HL-60 (cell line): ENCODE results near the gene KRTAP12-2.

Experiments
- POLR2AphosphoS5 ChIP-seq: IDR thresholded peaks from 2 replicates; pipeline ENCODE4 v1.6.1; 2012; ENCODE audit warnings: low read depth
- SPI1 ChIP-seq: IDR thresholded peaks from 2 replicates; pipeline ENCODE4 v1.6.1; 2012; ENCODE audit warnings: low read depth, mild to moderate bottlenecking, borderline replicate concordance
- TF ChIP-seq, protein P1 (sequence below): IDR thresholded peaks from one replicate; pipeline ENCODE4 v1.5.1; 2011; ENCODE audit warnings: low read length, control low read depth, inconsistent platforms; ENCODE audit not compliant: insufficient read depth
- TF ChIP-seq, protein P2 (sequence below): IDR thresholded peaks from 2 replicates; pipeline ENCODE4 v1.6.1; 2012; ENCODE audit warnings: low read depth; ENCODE audit not compliant: insufficient replicate concordance

DNA sequence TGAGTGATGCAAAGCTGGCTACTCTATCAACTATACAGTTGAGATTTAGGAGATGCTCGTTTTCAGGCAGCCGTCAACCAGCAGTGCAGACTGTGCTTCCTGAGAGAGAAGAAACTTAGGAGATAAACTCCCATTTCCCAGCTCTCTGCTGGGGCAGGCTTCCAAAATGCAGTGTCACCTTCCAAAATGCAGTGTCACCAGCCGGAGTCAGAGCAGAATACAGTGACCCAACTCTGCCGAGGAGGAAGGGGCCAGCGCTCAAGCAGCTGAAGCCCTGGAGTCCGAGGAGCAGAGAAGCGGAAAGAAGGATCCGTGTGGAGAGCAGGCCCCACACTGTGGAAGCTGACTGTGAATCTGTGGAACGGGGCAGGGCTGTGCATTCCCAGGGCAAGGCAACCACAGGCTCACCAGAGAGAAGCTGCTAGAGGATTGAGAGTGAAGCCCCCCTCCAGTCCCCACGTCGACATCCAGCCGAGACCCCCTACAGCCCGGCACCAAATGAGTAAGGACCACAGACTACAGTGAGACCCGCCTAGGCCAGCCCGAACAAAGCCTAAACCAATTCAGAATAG lies 15.9 kb upstream of the KRTAP12-2 start:
- TF ChIP-seq, protein P1, sequence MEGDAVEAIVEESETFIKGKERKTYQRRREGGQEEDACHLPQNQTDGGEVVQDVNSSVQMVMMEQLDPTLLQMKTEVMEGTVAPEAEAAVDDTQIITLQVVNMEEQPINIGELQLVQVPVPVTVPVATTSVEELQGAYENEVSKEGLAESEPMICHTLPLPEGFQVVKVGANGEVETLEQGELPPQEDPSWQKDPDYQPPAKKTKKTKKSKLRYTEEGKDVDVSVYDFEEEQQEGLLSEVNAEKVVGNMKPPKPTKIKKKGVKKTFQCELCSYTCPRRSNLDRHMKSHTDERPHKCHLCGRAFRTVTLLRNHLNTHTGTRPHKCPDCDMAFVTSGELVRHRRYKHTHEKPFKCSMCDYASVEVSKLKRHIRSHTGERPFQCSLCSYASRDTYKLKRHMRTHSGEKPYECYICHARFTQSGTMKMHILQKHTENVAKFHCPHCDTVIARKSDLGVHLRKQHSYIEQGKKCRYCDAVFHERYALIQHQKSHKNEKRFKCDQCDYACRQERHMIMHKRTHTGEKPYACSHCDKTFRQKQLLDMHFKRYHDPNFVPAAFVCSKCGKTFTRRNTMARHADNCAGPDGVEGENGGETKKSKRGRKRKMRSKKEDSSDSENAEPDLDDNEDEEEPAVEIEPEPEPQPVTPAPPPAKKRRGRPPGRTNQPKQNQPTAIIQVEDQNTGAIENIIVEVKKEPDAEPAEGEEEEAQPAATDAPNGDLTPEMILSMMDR = no peak
- TF ChIP-seq, protein P2, sequence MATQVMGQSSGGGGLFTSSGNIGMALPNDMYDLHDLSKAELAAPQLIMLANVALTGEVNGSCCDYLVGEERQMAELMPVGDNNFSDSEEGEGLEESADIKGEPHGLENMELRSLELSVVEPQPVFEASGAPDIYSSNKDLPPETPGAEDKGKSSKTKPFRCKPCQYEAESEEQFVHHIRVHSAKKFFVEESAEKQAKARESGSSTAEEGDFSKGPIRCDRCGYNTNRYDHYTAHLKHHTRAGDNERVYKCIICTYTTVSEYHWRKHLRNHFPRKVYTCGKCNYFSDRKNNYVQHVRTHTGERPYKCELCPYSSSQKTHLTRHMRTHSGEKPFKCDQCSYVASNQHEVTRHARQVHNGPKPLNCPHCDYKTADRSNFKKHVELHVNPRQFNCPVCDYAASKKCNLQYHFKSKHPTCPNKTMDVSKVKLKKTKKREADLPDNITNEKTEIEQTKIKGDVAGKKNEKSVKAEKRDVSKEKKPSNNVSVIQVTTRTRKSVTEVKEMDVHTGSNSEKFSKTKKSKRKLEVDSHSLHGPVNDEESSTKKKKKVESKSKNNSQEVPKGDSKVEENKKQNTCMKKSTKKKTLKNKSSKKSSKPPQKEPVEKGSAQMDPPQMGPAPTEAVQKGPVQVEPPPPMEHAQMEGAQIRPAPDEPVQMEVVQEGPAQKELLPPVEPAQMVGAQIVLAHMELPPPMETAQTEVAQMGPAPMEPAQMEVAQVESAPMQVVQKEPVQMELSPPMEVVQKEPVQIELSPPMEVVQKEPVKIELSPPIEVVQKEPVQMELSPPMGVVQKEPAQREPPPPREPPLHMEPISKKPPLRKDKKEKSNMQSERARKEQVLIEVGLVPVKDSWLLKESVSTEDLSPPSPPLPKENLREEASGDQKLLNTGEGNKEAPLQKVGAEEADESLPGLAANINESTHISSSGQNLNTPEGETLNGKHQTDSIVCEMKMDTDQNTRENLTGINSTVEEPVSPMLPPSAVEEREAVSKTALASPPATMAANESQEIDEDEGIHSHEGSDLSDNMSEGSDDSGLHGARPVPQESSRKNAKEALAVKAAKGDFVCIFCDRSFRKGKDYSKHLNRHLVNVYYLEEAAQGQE = no peak
- TF ChIP-seq POLR2AphosphoS5 (no peak), SPI1 (no peak)
